HL-60 (cell line): ENCODE results near the gene SMR3B.

ENCODE experiments used
- DNase-seq, 2 experiments: peaks; one replicate each; pipeline ENCODE4 v3.0.0-alpha.2; 2010 to 2020; ENCODE audit warnings: low read depth in 1 of 2, low spot score in 1 of 2
- H3K27ac ChIP-seq: fragments of 250-450 bp; sonication (Bioruptor Pico); replicated peaks from 2 replicates; pipeline ENCODE4 v1.5.1; 2020; ENCODE audit warnings: mild to moderate bottlenecking, moderate library complexity
- H3K27me3 ChIP-seq: fragments of 250-450 bp; sonication (Bioruptor Pico); 2 replicates; pipeline ENCODE4 v1.5.1; 2021; ENCODE audit warnings: mild to moderate bottlenecking, moderate library complexity; ENCODE audit not compliant: insufficient read depth, poor library complexity, severe bottlenecking
- H3K4me3 ChIP-seq: replicated peaks from 2 replicates; pipeline ENCODE4 v1.5.1; 2011; ENCODE audit warnings: mild to moderate bottlenecking, control low read depth, low read length; ENCODE audit not compliant: insufficient read depth
- GABPA ChIP-seq: IDR thresholded peaks from 2 replicates; pipeline ENCODE4 v1.6.1; 2012; ENCODE audit warnings: low read depth
- POLR2AphosphoS5 ChIP-seq: IDR thresholded peaks from 2 replicates; pipeline ENCODE4 v1.6.1; 2012; ENCODE audit warnings: low read depth
- REST ChIP-seq: IDR thresholded peaks from 2 replicates; pipeline ENCODE4 v1.6.1; 2012; ENCODE audit warnings: low read depth; ENCODE audit not compliant: insufficient replicate concordance
- SPI1 ChIP-seq: IDR thresholded peaks from 2 replicates; pipeline ENCODE4 v1.6.1; 2012; ENCODE audit warnings: low read depth, mild to moderate bottlenecking, borderline replicate concordance
- TF ChIP-seq, protein P1 (sequence below): IDR thresholded peaks from one replicate; pipeline ENCODE4 v1.5.1; 2011; ENCODE audit warnings: low read length, control low read depth, inconsistent platforms; ENCODE audit not compliant: insufficient read depth

Gene SMR3B

GRCh38 chr4:70337886-70338420, 45.0 kb upstream of the SMR3B start:
- no peak for DNase-seq
- H3K27me3 ChIP-seq: no peaks in the 10 kb centered on the region

GRCh38 chr4:70356185-70356584, 26.7 kb upstream of the SMR3B start:
- no peak for DNase-seq
- Histone ChIP-seq H3K27ac (no peak overlapping the region), H3K27me3 (no peaks in the 10 kb centered on the region), H3K4me3 (no peak overlapping the region)
- no peak for TF ChIP-seq GABPA
- TF ChIP-seq, protein P1, sequence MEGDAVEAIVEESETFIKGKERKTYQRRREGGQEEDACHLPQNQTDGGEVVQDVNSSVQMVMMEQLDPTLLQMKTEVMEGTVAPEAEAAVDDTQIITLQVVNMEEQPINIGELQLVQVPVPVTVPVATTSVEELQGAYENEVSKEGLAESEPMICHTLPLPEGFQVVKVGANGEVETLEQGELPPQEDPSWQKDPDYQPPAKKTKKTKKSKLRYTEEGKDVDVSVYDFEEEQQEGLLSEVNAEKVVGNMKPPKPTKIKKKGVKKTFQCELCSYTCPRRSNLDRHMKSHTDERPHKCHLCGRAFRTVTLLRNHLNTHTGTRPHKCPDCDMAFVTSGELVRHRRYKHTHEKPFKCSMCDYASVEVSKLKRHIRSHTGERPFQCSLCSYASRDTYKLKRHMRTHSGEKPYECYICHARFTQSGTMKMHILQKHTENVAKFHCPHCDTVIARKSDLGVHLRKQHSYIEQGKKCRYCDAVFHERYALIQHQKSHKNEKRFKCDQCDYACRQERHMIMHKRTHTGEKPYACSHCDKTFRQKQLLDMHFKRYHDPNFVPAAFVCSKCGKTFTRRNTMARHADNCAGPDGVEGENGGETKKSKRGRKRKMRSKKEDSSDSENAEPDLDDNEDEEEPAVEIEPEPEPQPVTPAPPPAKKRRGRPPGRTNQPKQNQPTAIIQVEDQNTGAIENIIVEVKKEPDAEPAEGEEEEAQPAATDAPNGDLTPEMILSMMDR: no peak
- no peak for TF ChIP-seq REST
- TF ChIP-seq POLR2AphosphoS5: no peak
- no peak for TF ChIP-seq SPI1

More at GRCh38 chr4:70337886-70338420, 45.0 kb upstream of the SMR3B start:
- Histone ChIP-seq H3K4me3 (no peak overlapping the region), H3K27ac (no peak overlapping the region)
- TF ChIP-seq, protein P1: no peak
- TF ChIP-seq REST (no peak), GABPA (no peak), POLR2AphosphoS5 (no peak), SPI1 (no peak)

DNA sequence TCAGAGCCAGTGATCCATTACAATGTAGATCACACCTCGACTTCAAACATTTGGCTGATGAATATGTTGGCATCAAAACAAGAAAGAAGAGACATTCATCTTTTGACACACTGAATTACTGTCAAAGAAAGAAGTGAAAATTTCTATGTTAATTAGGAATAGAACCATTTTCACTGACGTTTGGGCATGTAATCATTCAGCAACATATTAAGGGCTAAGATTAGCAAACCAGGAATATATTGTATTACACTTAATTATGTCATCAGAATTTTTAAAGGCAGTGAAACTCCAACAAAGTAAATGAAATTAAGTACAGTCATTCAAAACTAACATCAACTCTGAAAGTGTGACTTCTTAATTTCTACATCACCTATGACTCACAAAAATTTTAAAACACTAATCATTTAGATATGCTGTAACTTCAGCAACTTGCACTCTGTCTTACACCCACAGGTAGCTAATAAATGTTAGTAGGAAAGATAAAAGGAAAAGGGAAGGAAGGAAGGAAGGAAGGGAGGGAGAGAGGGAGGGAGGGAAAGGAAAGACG, 23.7 kb upstream of the SMR3B start:
- Histone ChIP-seq H3K4me3 (no peak overlapping the region), H3K27ac (no peak overlapping the region), H3K27me3 (no peaks in the 10 kb centered on the region)
- TF ChIP-seq SPI1 (no peak), REST (no peak), POLR2AphosphoS5 (no peak), GABPA (no peak)
- TF ChIP-seq, protein P1: no peak
- DNase-seq: no peak
